HepG2 (cell line): ENCODE measurements around the gene RAB36. TPM values are rescaled to one million over a fixed set of nuclear protein-coding genes. Genes with fewer than 3 reads are reported as not detected.

ENCODE experiments used
- ATAC-seq: fragments of 200-7000 bp; cut with Tn5 transposase; 3 replicates; pipeline ENCODE4 v1.9.1; 2020; ENCODE audit warnings: mild to moderate bottlenecking, moderate library complexity
- BruUV-seq: library from RNA; stranded (reverse); fragments of 400-500 nt; replicated peaks from 2 replicates; lab custom pipeline; 2021; lab: Mats Ljungman, UMichigan
- CTCF ChIA-PET: fragments of 300-600 bp; formaldehyde crosslinking; extraction: SDS; loops from one replicate; lab custom pipeline; 2021; ENCODE audit warnings: low total read pairs, inconsistent platforms, low intra/inter-chr PET ratio; lab: Yijun Ruan, JAX
- POLR2A ChIA-PET: fragments of 350-600 bp; sonication (Branson Sonifier 250); formaldehyde crosslinking; loops from one replicate; lab custom pipeline; 2020; ENCODE audit warnings: antibody characterized with exemption, inconsistent platforms; lab: Yijun Ruan, JAX
- DNase-seq: peaks from one replicate; pipeline ENCODE4 v3.0.0-alpha.2; 2015; ENCODE audit warnings: low spot score
- FAIRE-seq: peaks from 3 replicates; lab custom pipeline; 2011; peaks lifted over from hg19 to GRCh38; lab: Jason Lieb, UNC
- H2AFZ ChIP-seq: one replicate; pipeline ENCODE4 v1.6.1; 2011; ENCODE audit warnings: low read length, inconsistent platforms
- H3K27ac ChIP-seq: fragments of 300-600 bp; 3 replicates; pipeline ENCODE4 v1.8.0; 2011; ENCODE audit warnings: mixed run types, mild to moderate bottlenecking, mixed read lengths, low read length, inconsistent platforms; ENCODE audit not compliant: insufficient read depth; ENCODE audit errors: extremely low read length
- H3K27me3 ChIP-seq, 2 experiments: fragments of 200-600 bp in 1 of 2; 2 replicates in 1 of 2; 3 replicates in 1 of 2; pipeline versions ENCODE4 v1.6.0 to v1.8.0; 2011; ENCODE audit warnings: low read length in 2 of 2, mild to moderate bottlenecking in 2 of 2, moderate library complexity in 2 of 2, inconsistent platforms in 1 of 2; ENCODE audit not compliant: insufficient read depth in 2 of 2, control insufficient read depth in 1 of 2
- H3K36me3 ChIP-seq, 2 experiments: fragments of 200-600 bp in 1 of 2; replicated peaks in 1 of 2; 2 replicates in 1 of 2; 3 replicates in 1 of 2; pipeline versions ENCODE4 v1.5.1 to v1.8.0; 2011; ENCODE audit warnings: low read length in 2 of 2, inconsistent platforms in 1 of 2; ENCODE audit not compliant: insufficient read depth in 2 of 2, control insufficient read depth in 1 of 2
- H3K4me1 ChIP-seq: 2 replicates; pipeline ENCODE4 v1.5.1; 2012; ENCODE audit warnings: low read length, inconsistent platforms; ENCODE audit not compliant: insufficient read depth
- H3K4me2 ChIP-seq: 2 replicates; pipeline ENCODE4 v1.6.0; 2011; ENCODE audit warnings: low read depth, low read length, inconsistent platforms
- H3K4me3 ChIP-seq, 3 experiments: fragments of 200-600 bp in 1 of 3; sonication (generic), shearing (Covaris generic) in 1 of 3; replicated peaks in 1 of 3; 2 replicates each; pipeline ENCODE4 v1.5.1; 2011 to 2016; ENCODE audit warnings: low read length in 3 of 3, inconsistent platforms in 2 of 3, low read depth in 2 of 3, mild to moderate bottlenecking in 2 of 3, control low read depth in 1 of 3, mixed read lengths in 1 of 3; ENCODE audit not compliant: insufficient read depth in 1 of 3
- H3K79me2 ChIP-seq: one replicate; pipeline ENCODE4 v1.6.1; 2011; ENCODE audit warnings: low read length, inconsistent platforms; ENCODE audit not compliant: insufficient read depth
- H3K9ac ChIP-seq: 2 replicates; pipeline ENCODE4 v1.6.0; 2011; ENCODE audit warnings: mild to moderate bottlenecking, low read depth, low read length, inconsistent platforms; ENCODE audit not compliant: insufficient read depth
- H3K9me3 ChIP-seq: 2 replicates; pipeline ENCODE4 v1.5.1; 2012; ENCODE audit warnings: mild to moderate bottlenecking, low read length
- H4K20me1 ChIP-seq: 2 replicates; pipeline ENCODE4 v1.6.0; 2011; ENCODE audit warnings: inconsistent platforms, mild to moderate bottlenecking, low read length, moderate library complexity; ENCODE audit not compliant: insufficient read depth
- BCLAF1 ChIP-seq: fragments of 450-650 bp; IDR thresholded peaks from 2 replicates; pipeline ENCODE4 v1.6.1; 2017; ENCODE audit warnings: mild to moderate bottlenecking
- KDM2A ChIP-seq: sonication (generic); formaldehyde crosslinking; IDR thresholded peaks from 2 replicates; pipeline ENCODE4 v1.4.0; 2020; ENCODE audit warnings: low read depth, missing genetic modification reagents, borderline replicate concordance
- NFYC ChIP-seq: IDR thresholded peaks from 2 replicates; pipeline ENCODE4 v1.6.1; 2016; ENCODE audit warnings: missing genetic modification reagents, missing compliant biosample characterization
- NR2F1 ChIP-seq, 2 experiments: fragments of 450-650 bp in 1 of 2; formaldehyde crosslinking in 1 of 2; IDR thresholded peaks; 2 replicates each; pipeline versions ENCODE4 v1.5.0 to v1.6.1; 2016 to 2020; ENCODE audit warnings: mild to moderate bottlenecking in 1 of 2, missing compliant biosample characterization in 1 of 2, missing genetic modification reagents in 1 of 2, moderate library complexity in 1 of 2
- PBX2 ChIP-seq: IDR thresholded peaks from 2 replicates; pipeline ENCODE4 v1.6.1; 2016; ENCODE audit warnings: control low read depth
- PPARG ChIP-seq: conservative IDR thresholded peaks from 2 replicates; pipeline ENCODE4 v1.6.1; 2016; ENCODE audit warnings: missing biosample characterization, missing genetic modification reagents
- RBAK ChIP-seq: sonication (generic); formaldehyde crosslinking; IDR thresholded peaks from 2 replicates; pipeline ENCODE4 v1.5.1; 2020; ENCODE audit warnings: mild to moderate bottlenecking, missing genetic modification reagents
- RFX3 ChIP-seq: IDR thresholded peaks from 2 replicates; pipeline ENCODE4 v1.6.1; 2016; ENCODE audit warnings: missing biosample characterization, missing genetic modification reagents
- SMAD1 ChIP-seq: sonication (generic); formaldehyde crosslinking; IDR thresholded peaks from 2 replicates; pipeline ENCODE4 v1.4.0; 2020; ENCODE audit warnings: missing genetic modification reagents, low read depth, mild to moderate bottlenecking, borderline replicate concordance
- SP1 ChIP-seq, 2 experiments: fragments of 450-650 bp in 1 of 2; sonication (generic) in 1 of 2; formaldehyde crosslinking in 1 of 2; IDR thresholded peaks; 2 replicates each; pipeline versions ENCODE4 v1.4.0 to v1.6.1; 2016 to 2020; ENCODE audit warnings: missing genetic modification reagents in 1 of 2
- ZNF572 ChIP-seq: sonication (generic); formaldehyde crosslinking; IDR thresholded peaks from 2 replicates; pipeline ENCODE4 v1.5.1; 2020; ENCODE audit warnings: mild to moderate bottlenecking, missing genetic modification reagents
- ZNF777 ChIP-seq: sonication (generic); formaldehyde crosslinking; IDR thresholded peaks from 2 replicates; pipeline ENCODE4 v1.4.0; 2020; ENCODE audit warnings: missing genetic modification reagents
- ZZZ3 ChIP-seq: sonication (generic); formaldehyde crosslinking; IDR thresholded peaks from 2 replicates; pipeline ENCODE4 v1.4.0; 2020; ENCODE audit warnings: missing genetic modification reagents, mild to moderate bottlenecking, borderline replicate concordance
- WGBS: methylation state at CpG from one replicate; pipeline ENCODE4 v1.1.6; 2017; ENCODE audit warnings: low lambda C conversion rate; 5-methylcytosine and 5-hydroxymethylcytosine counted together
- in situ Hi-C: cut with HindIII; loops from 2 replicates; pipeline ENCODE4 v1.10.0; 2017; ENCODE audit warnings: low pct_unique_long_range_greater_than_20kb; ENCODE audit not compliant: extremely low pct_ligation_motif_present
- intact Hi-C: fragments of 100-400 bp; cut with micrococcal nuclease; formaldehyde crosslinking; loops from one replicate; pipeline ENCODE4 v1.10.0; 2022; ENCODE audit not compliant: unreplicated experiment
- polyA plus RNA-seq, 8 experiments: library from polyadenylated mRNA; depleted of rRNA in 3 of 8; stranded (reverse) in 7 of 8; unstranded in 1 of 8; fragments of >200 nt; fragmentation: Illumina TruSeq in 4 of 8; extraction: Trizol in 4 of 8; gene quantifications; 2 replicates each; pipeline versions ENCODE4 v1.2.1 to v1.2.3, GENCODE V29; 2011 to 2016; ENCODE audit warnings: low read depth in 4 of 8, missing spikeins in 1 of 8, mixed read lengths in 1 of 8; ENCODE audit not compliant: insufficient read depth in 1 of 8
- total RNA-seq, 5 experiments: library from RNA; depleted of rRNA; stranded (reverse); fragments of >200 nt; fragmentation: Illumina TruSeq; extraction: Trizol; gene quantifications; 2 replicates each; pipeline ENCODE4 v1.2.3, GENCODE V29; 2016; ENCODE audit warnings: low read depth in 1 of 5

The RAB36 gene
- total and polyA plus RNA-seq, 2 of the 13 experiments (the other 11 are each of a cell fraction or from before 2014, with no cell fraction given): 0.24 to 0.86 TPM

- no TSS peak for BruUV-seq
- 17% methylated on average over 1 of the region's 7 CpGs for WGBS
- in situ Hi-C loops (loop anchor here (5.0 to 10.0 kb wide), 2 partner anchors 170 to 282 kb away; no protein-coding TSS in a partner anchor), intact Hi-C loops (loop anchor here (10.0 kb wide), 1 partner anchor 52 kb away; the partner anchor contains the start of gene GNAZ)
- H3K27ac ChIP-seq: no peak overlapping the region
- H3K79me2 ChIP-seq: no peaks in the 10 kb centered on the region
- DNase-seq: no peak
- H3K4me2 ChIP-seq: no peak overlapping the region
- ChIA-PET POLR2A (interaction anchor here (0.7 to 2.3 kb wide), 2 partner anchors 52 to 167 kb away, joined by 3 to 8 read pairs; no protein-coding TSS in a partner anchor), CTCF (interaction anchor here (1.2 to 6.5 kb wide), 3 partner anchors 163 to 171 kb away, joined by 3 to 299 read pairs (median 15); no protein-coding TSS in a partner anchor)
- H3K9me3 ChIP-seq: no peaks in the 10 kb centered on the region
- FAIRE-seq: no peak
- no peak for ATAC-seq
- TF ChIP-seq RBAK (CRISPR knock-in tag) (no peak), ZZZ3 (no peak), SP1 (IDR thresholded peaks at IDR 0.05) (no peak), SP1 (CRISPR knock-in tag; IDR thresholded peaks at IDR 0.05) (no peak), PPARG (CRISPR knock-in tag) (no peak)
- no peak overlapping the region for H3K4me3 ChIP-seq
- no peaks in the 10 kb centered on the region for H4K20me1 ChIP-seq
- peaks cover 2 to 4% of the 10 kb centered on the region in 2 experiments; a peak in 2 of 5 replicates for H3K36me3 ChIP-seq
- peaks cover 13% of the 10 kb centered on the region for H3K4me1 ChIP-seq
- no peak overlapping the region for H3K9ac ChIP-seq
- H3K27me3 ChIP-seq: no peaks in the 10 kb centered on the region
- no peak overlapping the region for H2AFZ ChIP-seq
Observed at GRCh38 chr22:23127055-23127756, 18.1 kb upstream of the RAB36 start.

- H3K4me2 ChIP-seq: no peak overlapping the region
- H3K79me2 ChIP-seq: no peaks in the 10 kb centered on the region
- FAIRE-seq: no peak
- intact Hi-C loops: loop anchor here (1.0 to 10.0 kb wide), 3 partner anchors 53 to 168 kb away; partner anchors contain the start of gene GNAZ
- no peaks in the 10 kb centered on the region for H3K9me3 ChIP-seq
- no TSS peak for BruUV-seq
- H3K27ac ChIP-seq: no peak overlapping the region
- peaks cover 13% of the 10 kb centered on the region for H3K4me1 ChIP-seq
- no peak for DNase-seq
- no peak overlapping the region for H2AFZ ChIP-seq
- H3K9ac ChIP-seq: no peak overlapping the region
- no peak overlapping the region for H3K4me3 ChIP-seq
- no peaks in the 10 kb centered on the region for H3K27me3 ChIP-seq
- POLR2A ChIA-PET: interaction anchor here (2.3 kb wide), 1 partner anchor 168 kb away, joined by 8 read pairs; no protein-coding TSS in a partner anchor
- CTCF ChIA-PET: interaction anchor here (1.2 to 6.5 kb wide), 4 partner anchors 58 to 172 kb away, joined by 3 to 299 read pairs (median 9); no protein-coding TSS in a partner anchor
- no peak for ATAC-seq
- peaks cover 2 to 4% of the 10 kb centered on the region in 2 experiments; a peak in 2 of 5 replicates for H3K36me3 ChIP-seq
- no peaks in the 10 kb centered on the region for H4K20me1 ChIP-seq
- in situ Hi-C loops: loop anchor here (5.0 to 10.0 kb wide), 2 partner anchors 170 to 283 kb away; no protein-coding TSS in a partner anchor
- WGBS: 87% methylated on average over 4 of the region's 9 CpGs
- TF ChIP-seq NR2F1 (CRISPR knock-in tag; IDR thresholded peaks at IDR 0.05) (no peak), RFX3 (no peak), BCLAF1 (no peak), SMAD1 (no peak), ZNF777 (no peak), PBX2 (CRISPR knock-in tag) (no peak), ZNF572 (CRISPR knock-in tag) (no peak), KDM2A (CRISPR knock-in tag) (no peak), NFYC (CRISPR knock-in tag) (no peak)
Observed at GRCh38 chr22:23127788-23128187, 17.5 kb upstream of the RAB36 start.
